ENCODE data around the gene FRAS1.

DNA sequence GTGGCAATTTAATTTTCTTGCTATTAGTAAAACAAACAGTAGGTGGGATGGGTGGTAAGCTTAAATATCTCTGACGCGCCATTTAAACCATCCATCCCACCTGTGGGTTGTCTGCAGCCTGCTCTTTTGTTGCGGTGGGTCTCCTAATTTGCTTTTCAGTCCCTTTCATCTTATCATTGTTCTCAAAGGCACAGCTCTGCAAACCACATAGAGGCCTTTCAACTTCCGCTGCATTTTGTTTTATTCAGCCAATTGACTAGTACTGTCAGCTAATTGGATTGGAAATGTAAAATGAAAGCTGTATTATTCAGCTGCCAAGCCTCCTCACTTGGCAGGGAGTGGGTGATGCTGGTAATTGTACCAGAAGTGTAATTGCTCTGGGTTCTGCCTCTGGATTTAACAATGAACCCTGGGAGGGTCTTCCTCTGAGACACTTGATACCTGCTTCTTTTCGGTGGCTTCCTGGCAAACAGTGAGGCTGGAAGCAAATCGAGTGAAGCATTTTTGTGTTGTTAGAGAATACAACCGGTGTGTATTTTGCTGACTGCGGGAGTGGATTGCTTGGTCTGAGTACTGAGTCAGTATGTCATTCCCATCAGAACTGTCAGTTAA is 165.6 kb downstream of the FRAS1 start:
- TF ChIP-seq EP300 (IDR thresholded peaks at IDR 0.05) = no peak
- no peak for TF ChIP-seq POLR2A (IDR thresholded peaks at IDR 0.05; ENCODE audit: low read length)
- TF ChIP-seq, protein P1, sequence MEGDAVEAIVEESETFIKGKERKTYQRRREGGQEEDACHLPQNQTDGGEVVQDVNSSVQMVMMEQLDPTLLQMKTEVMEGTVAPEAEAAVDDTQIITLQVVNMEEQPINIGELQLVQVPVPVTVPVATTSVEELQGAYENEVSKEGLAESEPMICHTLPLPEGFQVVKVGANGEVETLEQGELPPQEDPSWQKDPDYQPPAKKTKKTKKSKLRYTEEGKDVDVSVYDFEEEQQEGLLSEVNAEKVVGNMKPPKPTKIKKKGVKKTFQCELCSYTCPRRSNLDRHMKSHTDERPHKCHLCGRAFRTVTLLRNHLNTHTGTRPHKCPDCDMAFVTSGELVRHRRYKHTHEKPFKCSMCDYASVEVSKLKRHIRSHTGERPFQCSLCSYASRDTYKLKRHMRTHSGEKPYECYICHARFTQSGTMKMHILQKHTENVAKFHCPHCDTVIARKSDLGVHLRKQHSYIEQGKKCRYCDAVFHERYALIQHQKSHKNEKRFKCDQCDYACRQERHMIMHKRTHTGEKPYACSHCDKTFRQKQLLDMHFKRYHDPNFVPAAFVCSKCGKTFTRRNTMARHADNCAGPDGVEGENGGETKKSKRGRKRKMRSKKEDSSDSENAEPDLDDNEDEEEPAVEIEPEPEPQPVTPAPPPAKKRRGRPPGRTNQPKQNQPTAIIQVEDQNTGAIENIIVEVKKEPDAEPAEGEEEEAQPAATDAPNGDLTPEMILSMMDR (IDR thresholded peaks at IDR 0.05) = no peak
- TF ChIP-seq ZSCAN20 (CRISPR knock-in tag; IDR thresholded peaks at IDR 0.05) = no peak
- no peak for TF ChIP-seq RCOR1 (IDR thresholded peaks at IDR 0.05; ENCODE audit: low read depth, low read length)
- TF ChIP-seq TP53 (CRISPR knock-in tag; IDR thresholded peaks at IDR 0.05) = no peak
- TF ChIP-seq POLR2AphosphoS2 (conservative IDR thresholded peaks at IDR 0.05; ENCODE audit: low read length) = no peak
- TF ChIP-seq SMC3 (IDR thresholded peaks at IDR 0.05) = no peak
- TF ChIP-seq, protein P2, sequence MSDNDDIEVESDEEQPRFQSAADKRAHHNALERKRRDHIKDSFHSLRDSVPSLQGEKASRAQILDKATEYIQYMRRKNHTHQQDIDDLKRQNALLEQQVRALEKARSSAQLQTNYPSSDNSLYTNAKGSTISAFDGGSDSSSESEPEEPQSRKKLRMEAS (IDR thresholded peaks at IDR 0.05) = no peak
- no peak for TF ChIP-seq MAFK (IDR thresholded peaks at IDR 0.05; ENCODE audit: partially characterized antibody)
